ENCODE data around the gene GREB1L.

GREB1L gene

DNA sequence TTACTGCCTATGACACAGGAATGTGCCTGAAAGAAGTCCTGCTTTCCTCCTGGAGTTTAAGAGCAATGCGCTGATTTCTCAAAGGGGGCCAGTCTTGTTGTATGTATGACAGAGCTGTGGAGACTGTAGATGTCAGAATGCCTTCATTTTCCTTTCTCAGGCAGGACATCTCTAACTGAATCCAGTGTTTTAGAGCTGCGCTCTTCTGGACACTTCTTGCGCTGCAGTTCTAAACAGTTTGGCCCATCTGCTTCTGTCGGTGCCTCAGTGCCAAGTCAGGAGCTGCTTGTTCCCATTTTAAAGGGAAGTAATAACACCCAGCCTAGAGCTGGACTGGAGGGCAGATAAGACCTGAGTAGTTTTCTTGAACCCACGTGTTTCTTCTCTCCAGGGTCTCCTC lies 267.0 kb downstream of the GREB1L start:
- TF ChIP-seq, protein P1, sequence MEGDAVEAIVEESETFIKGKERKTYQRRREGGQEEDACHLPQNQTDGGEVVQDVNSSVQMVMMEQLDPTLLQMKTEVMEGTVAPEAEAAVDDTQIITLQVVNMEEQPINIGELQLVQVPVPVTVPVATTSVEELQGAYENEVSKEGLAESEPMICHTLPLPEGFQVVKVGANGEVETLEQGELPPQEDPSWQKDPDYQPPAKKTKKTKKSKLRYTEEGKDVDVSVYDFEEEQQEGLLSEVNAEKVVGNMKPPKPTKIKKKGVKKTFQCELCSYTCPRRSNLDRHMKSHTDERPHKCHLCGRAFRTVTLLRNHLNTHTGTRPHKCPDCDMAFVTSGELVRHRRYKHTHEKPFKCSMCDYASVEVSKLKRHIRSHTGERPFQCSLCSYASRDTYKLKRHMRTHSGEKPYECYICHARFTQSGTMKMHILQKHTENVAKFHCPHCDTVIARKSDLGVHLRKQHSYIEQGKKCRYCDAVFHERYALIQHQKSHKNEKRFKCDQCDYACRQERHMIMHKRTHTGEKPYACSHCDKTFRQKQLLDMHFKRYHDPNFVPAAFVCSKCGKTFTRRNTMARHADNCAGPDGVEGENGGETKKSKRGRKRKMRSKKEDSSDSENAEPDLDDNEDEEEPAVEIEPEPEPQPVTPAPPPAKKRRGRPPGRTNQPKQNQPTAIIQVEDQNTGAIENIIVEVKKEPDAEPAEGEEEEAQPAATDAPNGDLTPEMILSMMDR (IDR thresholded peaks at IDR 0.05; ENCODE audit: low read depth, low read length): no peak
- TF ChIP-seq EZH2phosphoT487 (IDR thresholded peaks at IDR 0.05; ENCODE audit: low read depth): no peak
- no peak overlapping the region for H2AFZ ChIP-seq (ENCODE audit: low read depth, low read length)
- no peak overlapping the region for H3K4me3 ChIP-seq (ENCODE audit: low read length)
- H3K79me2 ChIP-seq (ENCODE audit: low read length): no peaks in the 10 kb centered on the region
- no peak overlapping the region for H3K9ac ChIP-seq (ENCODE audit: low read length)
- no peak overlapping the region for H3K27ac ChIP-seq (ENCODE audit: low read length)
- H3K9me3 ChIP-seq (ENCODE audit: insufficient read depth, low read length): no peaks in the 10 kb centered on the region
- no peaks in the 10 kb centered on the region for H3K4me1 ChIP-seq (ENCODE audit: low read length)
- H3K36me3 ChIP-seq (replicated peaks; ENCODE audit: low read depth, low read length): peaks cover 11% of the 10 kb centered on the region
- H4K20me1 ChIP-seq (ENCODE audit: insufficient read depth, low read length): no peaks in the 10 kb centered on the region
- no peaks in the 10 kb centered on the region for H3K27me3 ChIP-seq (ENCODE audit: low read depth, low read length)
- no peak overlapping the region for H3K4me2 ChIP-seq (ENCODE audit: low read length)

DNA sequence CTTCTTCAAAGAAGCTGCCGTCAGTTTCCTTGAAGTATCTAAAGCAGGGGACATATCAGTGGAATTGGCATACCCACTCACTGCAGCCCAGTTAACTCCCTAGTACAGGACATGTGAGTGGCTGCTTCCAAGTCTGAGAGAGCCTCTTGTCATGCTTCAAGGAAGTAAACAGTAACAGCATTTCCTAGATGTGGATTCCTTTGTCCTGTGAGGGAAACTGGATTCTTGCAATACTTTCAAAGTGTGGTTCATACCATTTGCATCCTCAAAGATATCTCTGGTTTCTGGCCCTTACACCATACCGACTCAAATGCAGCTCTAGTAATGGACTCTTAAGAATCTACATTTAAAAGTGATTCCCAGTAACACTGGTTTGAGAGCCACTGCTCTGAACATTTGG lies 271.3 kb downstream of the GREB1L start:
- Histone ChIP-seq H3K4me1 (ENCODE audit: low read length) (no peaks in the 10 kb centered on the region), H3K4me3 (ENCODE audit: low read length) (no peak overlapping the region), H3K27ac (ENCODE audit: low read length) (no peak overlapping the region), H3K9me3 (ENCODE audit: insufficient read depth, low read length) (no peaks in the 10 kb centered on the region), H4K20me1 (ENCODE audit: insufficient read depth, low read length) (no peaks in the 10 kb centered on the region), H3K79me2 (ENCODE audit: low read length) (no peaks in the 10 kb centered on the region), H3K4me2 (ENCODE audit: low read length) (no peak overlapping the region), H3K9ac (ENCODE audit: low read length) (no peak overlapping the region), H3K36me3 (replicated peaks; ENCODE audit: low read depth, low read length) (peaks cover 14% of the 10 kb centered on the region), H3K27me3 (ENCODE audit: low read depth, low read length) (no peaks in the 10 kb centered on the region), H2AFZ (ENCODE audit: low read depth, low read length) (no peak overlapping the region)
- TF ChIP-seq EZH2phosphoT487 (IDR thresholded peaks at IDR 0.05; ENCODE audit: low read depth): no peak
- TF ChIP-seq, protein P1 (IDR thresholded peaks at IDR 0.05; ENCODE audit: low read depth, low read length): no peak

DNA sequence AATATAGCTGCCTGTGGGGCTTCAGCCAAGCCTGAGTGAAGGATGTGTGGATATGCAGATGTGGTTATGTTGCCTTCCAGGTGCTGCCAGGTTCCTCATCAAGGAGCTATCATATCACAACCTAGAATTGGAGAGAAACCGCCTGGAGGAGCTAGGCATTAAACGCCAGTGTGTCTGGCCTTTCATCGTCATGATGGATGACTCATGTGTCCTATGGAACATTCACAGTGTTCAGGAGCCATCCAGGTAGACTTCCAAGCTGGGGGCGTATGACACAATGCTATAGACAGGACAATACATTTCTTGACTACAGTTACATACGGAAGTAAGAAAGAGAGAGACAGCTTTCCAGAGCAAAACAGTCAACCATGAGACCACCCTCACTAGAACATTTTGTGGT lies 271.7 kb downstream of the GREB1L start:
- no peak overlapping the region for H2AFZ ChIP-seq (ENCODE audit: low read depth, low read length)
- no peak overlapping the region for H3K4me2 ChIP-seq (ENCODE audit: low read length)
- no peaks in the 10 kb centered on the region for H3K9me3 ChIP-seq (ENCODE audit: insufficient read depth, low read length)
- H3K27me3 ChIP-seq (ENCODE audit: low read depth, low read length): no peaks in the 10 kb centered on the region
- H3K9ac ChIP-seq (ENCODE audit: low read length): no peak overlapping the region
- H3K4me3 ChIP-seq (ENCODE audit: low read length): no peak overlapping the region
- H3K79me2 ChIP-seq (ENCODE audit: low read length): no peaks in the 10 kb centered on the region
- peaks cover 14% of the 10 kb centered on the region for H3K36me3 ChIP-seq (replicated peaks; ENCODE audit: low read depth, low read length)
- H4K20me1 ChIP-seq (ENCODE audit: insufficient read depth, low read length): no peaks in the 10 kb centered on the region
- no peak for TF ChIP-seq EZH2phosphoT487 (IDR thresholded peaks at IDR 0.05; ENCODE audit: low read depth)
- TF ChIP-seq, protein P1 (IDR thresholded peaks at IDR 0.05; ENCODE audit: low read depth, low read length): no peak
- H3K27ac ChIP-seq (ENCODE audit: low read length): no peak overlapping the region
- H3K4me1 ChIP-seq (ENCODE audit: low read length): no peaks in the 10 kb centered on the region

DNA sequence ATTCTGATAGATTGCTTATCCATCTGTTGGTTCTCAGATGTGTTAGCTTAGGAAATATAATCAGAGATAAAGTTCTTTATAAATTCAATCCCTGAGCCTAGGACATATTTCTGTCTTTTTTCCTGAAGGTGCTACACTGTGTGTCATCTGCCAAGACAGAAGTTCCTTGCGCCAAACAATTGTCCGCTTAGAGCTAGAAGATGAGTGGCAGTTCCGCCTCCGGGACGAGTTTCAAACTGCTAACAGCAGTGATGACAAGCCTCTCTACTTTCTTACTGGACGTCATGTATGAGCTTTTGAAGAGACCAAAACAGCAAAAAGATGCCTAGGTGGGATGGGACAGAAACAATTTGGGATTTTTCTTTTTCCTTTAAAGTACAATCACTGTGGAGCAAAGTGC lies 280.5 kb downstream of the GREB1L start:
- H3K4me1 ChIP-seq (ENCODE audit: low read length): no peaks in the 10 kb centered on the region
- no peak overlapping the region for H3K4me2 ChIP-seq (ENCODE audit: low read length)
- no peak for TF ChIP-seq EZH2phosphoT487 (IDR thresholded peaks at IDR 0.05; ENCODE audit: low read depth)
- TF ChIP-seq, protein P1 (IDR thresholded peaks at IDR 0.05; ENCODE audit: low read depth, low read length): no peak
- H3K27ac ChIP-seq (ENCODE audit: low read length): no peak overlapping the region
- H3K4me3 ChIP-seq (ENCODE audit: low read length): no peak overlapping the region
- H3K27me3 ChIP-seq (ENCODE audit: low read depth, low read length): no peaks in the 10 kb centered on the region
- H3K9me3 ChIP-seq (ENCODE audit: insufficient read depth, low read length): no peaks in the 10 kb centered on the region
- H3K36me3 ChIP-seq (replicated peaks; ENCODE audit: low read depth, low read length): peaks cover 31% of the 10 kb centered on the region
- no peaks in the 10 kb centered on the region for H3K79me2 ChIP-seq (ENCODE audit: low read length)
- H3K9ac ChIP-seq (ENCODE audit: low read length): no peak overlapping the region
- no peak overlapping the region for H2AFZ ChIP-seq (ENCODE audit: low read depth, low read length)
- H4K20me1 ChIP-seq (ENCODE audit: insufficient read depth, low read length): no peaks in the 10 kb centered on the region

All from OCI-LY3 (cell line).